AG09319 (cell line): Measurements from ENCODE around the gene PARS2.

Experiments
- DNase-seq: peaks from one replicate; pipeline ENCODE4 v3.0.0-alpha.2; 2010; ENCODE audit warnings: low read depth; ENCODE audit errors: extremely low read depth
- CTCF ChIP-seq: IDR thresholded peaks from 2 replicates; pipeline ENCODE4 v1.5.1; 2011; ENCODE audit warnings: low read depth, mild to moderate bottlenecking, inconsistent platforms, low read length, moderate library complexity

Gene PARS2

GRCh38 chr1:54798206-54798605 lies 33.9 kb upstream of the PARS2 start:
- DNase-seq, result no peak
- TF ChIP-seq CTCF, result no peak

GRCh38 chr1:54796902-54797301 lies 32.6 kb upstream of the PARS2 start:
- no peak for DNase-seq
- TF ChIP-seq CTCF, result no peak

- no peak for DNase-seq
- TF ChIP-seq CTCF, result no peak
Measured at GRCh38 chr1:54795841-54796468, 31.6 kb upstream of the PARS2 start.

GRCh38 chr1:54795356-54795665 lies 31.0 kb upstream of the PARS2 start:
- TF ChIP-seq CTCF, result no peak
- DNase-seq, result no peak

GRCh38 chr1:54794451-54795355 lies 30.4 kb upstream of the PARS2 start:
- no peak for DNase-seq

GRCh38 chr1:54792686-54793282 lies 28.5 kb upstream of the PARS2 start:
- no peak for TF ChIP-seq CTCF
- DNase-seq, result no peak

More at GRCh38 chr1:54794451-54795355, 30.4 kb upstream of the PARS2 start:
- no peak for TF ChIP-seq CTCF
